ENCODE results near the gene PGM1.

PGM1 gene

DNA sequence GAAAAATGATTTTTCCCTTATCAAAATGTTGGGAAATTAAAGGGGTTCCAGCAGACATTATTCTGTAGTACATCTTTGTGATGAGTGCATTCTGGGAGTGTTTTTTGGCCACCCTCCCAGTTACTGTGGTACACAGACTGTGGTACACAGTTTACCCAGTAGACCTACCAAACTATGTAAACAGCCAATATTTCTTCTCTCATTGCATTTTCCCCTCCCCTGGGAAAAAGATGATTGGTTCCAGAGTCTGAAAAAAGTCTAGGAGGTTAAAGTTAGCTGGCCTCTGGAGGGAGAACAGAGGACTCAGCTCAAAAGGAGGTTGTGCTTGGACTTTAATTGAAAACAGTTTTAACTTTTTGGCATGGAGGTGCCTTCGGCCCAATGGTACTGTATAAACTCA lies 42.5 kb downstream of the PGM1 start:
- no peak for DNase-seq

DNA sequence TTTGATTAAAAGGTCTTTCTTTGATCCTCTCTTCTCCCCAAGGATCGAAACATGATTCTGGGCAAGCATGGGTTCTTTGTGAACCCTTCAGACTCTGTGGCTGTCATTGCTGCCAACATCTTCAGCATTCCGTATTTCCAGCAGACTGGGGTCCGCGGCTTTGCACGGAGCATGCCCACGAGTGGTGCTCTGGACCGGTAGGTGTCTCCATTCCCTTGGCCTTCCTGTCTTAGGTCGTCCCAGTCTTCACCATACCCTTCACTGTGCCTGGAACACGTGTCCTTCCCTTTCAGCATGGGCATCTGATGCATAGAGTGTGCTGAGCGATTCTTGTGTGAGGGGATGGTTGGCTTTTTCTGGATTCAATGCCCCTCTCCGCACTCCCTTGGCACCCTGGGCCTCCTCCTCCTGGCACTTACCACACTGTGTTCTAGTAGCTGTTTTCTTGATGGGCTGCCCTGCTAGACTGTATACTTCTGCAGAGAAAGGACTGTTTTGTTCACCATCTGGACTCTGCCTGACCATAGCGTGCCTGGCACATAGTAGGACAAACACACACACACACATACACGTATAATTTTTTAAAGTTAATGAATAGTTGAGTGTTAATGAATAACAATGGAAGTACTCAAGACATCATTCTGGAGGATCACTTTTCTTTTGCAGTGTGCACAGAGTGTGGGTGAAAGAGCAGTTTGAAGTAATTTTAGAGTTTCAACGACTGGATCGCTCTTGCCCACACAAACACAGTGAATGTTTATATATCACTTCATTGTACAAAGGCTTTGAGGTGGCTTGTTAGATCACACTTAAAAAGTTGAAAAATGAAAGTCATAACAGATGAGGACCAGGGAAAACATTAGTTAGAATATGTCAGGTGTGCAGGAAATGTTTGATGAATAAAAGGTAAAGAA lies 43.2 kb downstream of the PGM1 start:
- DNase-seq: no peak

DNA sequence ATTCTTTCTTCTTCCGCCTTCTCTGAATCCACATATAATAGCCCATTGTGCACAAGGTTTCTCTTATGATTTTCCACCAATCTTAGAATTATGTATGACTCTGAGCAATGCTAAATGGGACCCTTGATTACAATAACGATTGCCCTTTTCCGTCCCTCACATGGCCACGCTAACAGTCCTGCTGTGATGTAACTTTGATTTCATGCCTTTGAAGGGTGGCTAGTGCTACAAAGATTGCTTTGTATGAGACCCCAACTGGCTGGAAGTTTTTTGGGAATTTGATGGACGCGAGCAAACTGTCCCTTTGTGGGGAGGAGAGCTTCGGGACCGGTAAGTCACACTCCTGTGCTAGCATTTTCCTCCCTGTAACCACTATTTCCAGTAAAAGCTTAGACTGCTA lies 45.3 kb downstream of the PGM1 start:
- no peak for DNase-seq

DNA sequence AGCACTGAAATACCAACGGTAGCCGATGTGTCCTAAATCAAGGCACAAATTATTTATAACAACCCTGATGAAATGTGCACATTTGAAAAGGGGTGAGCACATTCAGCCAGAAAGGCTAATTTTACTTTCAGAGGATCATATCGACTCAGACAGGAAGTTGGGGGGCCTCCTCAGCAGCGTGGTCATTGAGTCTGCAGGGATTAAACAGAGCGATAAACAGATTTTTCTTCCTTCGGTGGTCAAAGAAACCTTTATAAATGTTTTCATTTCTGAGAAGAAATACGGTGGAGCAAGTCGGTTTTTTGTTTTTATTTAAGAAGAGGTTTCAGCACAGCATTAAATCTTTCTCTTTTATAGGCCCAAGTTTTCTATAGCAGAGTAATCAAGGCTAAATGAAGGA lies 45.7 kb downstream of the PGM1 start:
- no peak for DNase-seq

DNA sequence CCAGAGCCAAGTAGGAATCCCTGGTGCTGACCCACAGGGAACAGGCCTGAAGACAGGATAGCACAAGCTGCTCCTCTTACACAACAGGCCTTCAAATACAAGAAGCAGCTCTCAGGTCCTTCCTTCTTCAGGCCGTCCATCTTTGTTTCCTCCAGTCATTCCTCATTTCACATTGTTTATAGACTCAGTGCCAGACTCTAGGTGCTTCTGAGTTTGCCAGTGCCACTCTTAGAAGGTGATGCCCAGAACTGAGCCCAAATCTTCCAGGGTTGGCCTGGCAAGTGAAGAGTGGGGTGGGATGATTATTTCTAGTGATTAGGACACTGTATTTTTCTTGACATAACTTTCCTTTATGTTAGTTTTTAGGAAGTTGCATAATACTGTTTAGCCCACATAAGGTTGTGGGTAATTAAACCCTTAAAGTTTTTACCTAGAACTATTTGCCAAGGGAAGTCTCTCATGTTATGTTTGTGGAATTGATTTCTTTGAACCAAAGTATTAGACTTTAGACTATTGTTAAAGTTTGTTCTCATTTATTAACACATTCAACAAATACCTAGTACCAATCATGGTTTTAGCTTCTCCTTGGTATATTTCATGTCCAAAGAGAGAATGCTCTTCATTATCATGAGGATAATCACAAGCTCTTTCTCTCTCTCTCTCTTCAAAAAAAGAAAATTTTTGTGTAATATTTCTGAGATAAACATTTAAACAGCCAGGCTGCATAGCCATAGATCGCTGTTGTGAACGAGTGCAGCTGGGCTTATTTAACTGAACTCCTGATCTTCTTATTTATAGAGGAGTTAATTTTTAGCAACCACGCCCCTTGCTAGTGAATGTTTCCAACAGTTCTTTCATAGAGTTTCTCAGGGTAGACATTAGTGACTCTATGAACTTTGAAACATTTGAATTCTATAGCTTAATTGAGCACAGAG lies 47.7 kb downstream of the PGM1 start:
- no peak for DNase-seq

DNA sequence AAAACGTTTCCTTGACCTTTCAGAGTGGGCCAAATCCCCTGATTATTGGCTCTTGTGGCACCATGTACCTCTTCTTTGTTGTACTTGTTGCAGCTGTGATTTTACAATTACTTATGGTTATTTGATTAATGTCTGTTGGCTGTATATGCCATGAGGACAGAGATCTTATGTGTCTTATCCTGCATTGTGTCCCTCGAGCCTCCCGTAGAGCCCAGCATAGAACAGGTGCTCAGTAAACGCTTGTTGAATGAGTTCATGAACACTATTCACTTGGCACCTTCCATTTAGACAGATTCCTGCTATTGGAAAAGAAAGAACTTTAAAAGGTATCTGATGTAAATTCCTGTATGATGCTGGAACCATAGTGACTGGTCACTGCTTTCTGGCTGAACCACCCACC lies 48.4 kb downstream of the PGM1 start:
- no peak for DNase-seq

DNA sequence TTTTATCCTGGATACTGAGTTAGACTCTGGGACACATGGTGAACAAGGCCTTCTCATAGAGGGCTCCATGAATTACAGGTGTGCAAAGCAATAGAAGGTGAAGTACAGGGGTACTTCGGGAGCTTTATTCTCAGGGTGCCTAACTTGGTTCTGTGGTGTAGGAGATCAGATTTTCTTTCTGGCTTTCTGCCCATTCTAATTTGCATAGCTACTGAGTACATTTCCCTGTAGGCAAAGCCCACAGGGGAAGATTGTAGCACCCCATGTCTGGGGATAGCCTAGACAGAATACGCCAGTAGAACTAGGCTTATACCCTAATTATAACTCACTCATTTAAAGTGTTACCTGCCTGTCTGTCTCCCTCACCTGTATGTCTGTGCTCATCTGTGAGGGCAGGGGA lies 49.7 kb downstream of the PGM1 start:
- no peak for DNase-seq

DNA sequence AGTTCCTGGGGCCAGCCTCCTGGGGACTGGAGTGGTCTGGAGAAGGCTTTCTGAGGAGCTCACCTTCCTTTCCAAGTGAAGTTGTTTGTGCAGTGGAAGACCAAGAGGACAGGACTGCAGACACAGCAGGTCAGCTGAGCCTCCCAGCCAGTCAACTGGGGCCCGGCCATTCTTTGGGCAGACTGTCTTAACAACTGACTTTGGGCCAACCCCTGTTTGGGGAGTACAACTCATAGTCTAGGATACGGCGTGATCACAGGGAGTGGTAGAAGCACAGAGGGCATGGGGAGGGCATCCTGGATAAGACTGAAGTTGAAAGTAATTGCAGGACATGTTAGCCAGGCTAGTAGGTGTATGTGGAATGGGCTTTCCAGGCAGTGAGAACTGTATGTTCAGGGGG lies 50.3 kb downstream of the PGM1 start:
- DNase-seq: no peak

DNA sequence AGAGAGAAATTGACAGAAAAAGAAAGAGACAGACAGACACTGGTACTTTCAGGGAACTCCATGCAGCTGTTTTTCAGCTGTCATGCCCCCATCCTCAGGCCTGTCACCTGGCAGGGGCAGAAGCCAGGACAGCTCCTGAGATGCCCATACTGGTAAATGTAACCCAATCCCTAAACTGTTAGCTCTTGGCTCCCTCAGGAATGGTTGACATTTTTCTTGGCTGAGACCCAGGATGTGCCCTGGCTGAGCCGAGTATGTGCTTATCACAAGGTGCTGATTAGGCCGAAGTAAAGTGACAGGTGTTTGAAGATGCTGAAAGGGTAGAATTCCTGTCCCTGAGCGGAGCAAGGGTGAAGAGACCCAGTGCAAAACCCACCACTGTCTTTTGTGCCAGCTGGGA lies 50.7 kb downstream of the PGM1 start:
- DNase-seq: no peak

DNA sequence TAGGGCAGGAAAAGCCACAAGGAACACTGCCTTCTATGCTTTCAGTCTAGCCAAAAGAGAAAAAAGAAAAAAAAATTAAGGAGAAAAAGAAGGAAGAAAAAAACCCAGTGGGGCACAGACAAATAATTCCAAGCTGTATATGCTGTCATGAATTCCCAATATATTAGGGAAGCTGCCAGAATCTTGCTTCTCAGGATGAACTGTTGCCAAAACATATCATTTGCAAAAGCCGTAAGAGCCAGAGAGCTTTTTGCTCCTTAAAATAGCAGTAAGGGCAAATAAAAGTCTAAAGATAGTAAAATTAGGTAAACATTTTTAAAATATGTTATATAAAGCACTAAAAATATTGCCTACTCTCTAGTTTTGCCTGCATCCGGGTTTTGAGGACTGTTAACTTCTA lies 52.1 kb downstream of the PGM1 start:
- no peak for DNase-seq

DNA sequence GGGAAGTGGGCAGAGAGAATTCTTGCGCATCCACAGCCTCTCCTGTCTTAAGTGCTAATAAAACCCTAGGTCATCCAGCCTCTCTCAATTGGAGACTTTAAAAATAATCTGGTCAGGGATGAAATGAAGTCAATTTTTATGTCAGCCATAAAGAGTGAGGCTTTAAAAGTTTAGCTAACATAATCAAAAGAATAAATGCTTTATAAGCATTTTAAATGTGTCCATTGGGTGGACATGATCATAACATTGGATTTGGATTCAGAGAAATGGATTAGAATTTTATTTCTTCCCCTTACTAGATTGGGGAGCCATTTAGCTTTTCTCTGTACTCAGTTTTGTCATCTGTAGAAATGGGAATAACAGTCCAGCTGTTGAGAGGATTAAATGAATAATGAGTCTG lies 55.5 kb downstream of the PGM1 start:
- no peak for DNase-seq

DNA sequence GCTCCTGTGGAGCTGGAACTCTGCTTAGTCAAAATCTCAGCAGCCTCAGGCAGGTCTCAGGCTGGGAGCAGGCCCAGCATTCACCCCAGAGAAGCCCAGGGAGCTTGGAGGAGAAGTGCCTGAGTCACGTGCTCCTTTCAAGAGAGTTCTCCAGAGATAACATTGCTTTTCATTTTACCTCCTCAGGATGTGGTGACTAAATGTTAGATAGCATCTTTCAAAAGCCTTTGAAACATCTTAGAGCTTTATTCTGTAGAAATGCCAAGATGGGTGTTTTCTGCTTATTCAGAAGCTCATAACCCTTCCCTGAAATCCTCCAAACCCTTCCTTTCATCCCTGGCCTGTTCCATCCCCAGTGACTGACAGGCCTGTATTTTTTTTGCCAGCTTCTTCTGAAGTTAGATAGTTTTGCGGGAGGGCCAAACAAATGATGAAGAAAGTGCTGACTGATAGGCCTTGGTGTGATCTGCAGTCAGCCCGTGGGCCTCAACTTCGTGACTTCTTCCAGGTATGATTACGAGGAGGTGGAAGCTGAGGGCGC lies 58.0 kb downstream of the PGM1 start:
- DNase-seq: no peak

DNA sequence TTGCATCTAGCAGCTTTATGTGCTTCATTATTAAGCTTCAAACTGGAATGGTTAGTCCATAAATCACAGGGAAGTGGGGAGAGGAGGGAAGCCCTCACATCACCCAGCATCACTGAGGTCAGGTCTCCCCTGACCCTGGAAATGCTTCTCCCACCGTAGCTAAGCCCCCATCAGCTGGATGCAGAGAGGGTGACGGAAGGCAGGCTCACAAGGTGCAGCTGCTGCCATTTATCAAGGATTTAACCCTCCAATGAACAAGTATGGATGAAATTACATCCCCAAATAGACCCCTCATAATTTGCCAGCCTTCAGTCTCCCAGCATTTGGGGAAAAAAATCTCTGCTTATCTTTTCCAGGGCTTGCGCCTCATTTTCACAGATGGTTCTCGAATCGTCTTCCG lies 60.8 kb downstream of the PGM1 start:
- no peak for DNase-seq

DNA sequence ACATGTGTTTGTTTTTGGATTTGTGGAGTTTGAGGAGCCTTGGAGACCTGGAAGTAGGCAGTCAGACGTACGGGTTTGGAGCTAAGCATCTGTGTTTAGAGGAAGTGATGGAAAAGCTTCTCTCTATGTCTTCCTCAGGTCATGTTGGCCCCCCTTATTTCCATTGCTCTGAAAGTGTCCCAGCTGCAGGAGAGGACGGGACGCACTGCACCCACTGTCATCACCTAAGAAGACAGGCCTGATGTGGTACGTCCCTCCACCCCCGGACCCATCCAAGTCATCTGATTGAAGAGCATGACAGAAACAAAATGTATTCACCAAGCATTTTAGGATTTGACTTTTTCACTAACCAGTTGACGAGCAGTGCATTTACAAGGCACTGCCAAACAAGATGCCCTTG lies 66.2 kb downstream of the PGM1 start:
- DNase-seq: no peak

DNA sequence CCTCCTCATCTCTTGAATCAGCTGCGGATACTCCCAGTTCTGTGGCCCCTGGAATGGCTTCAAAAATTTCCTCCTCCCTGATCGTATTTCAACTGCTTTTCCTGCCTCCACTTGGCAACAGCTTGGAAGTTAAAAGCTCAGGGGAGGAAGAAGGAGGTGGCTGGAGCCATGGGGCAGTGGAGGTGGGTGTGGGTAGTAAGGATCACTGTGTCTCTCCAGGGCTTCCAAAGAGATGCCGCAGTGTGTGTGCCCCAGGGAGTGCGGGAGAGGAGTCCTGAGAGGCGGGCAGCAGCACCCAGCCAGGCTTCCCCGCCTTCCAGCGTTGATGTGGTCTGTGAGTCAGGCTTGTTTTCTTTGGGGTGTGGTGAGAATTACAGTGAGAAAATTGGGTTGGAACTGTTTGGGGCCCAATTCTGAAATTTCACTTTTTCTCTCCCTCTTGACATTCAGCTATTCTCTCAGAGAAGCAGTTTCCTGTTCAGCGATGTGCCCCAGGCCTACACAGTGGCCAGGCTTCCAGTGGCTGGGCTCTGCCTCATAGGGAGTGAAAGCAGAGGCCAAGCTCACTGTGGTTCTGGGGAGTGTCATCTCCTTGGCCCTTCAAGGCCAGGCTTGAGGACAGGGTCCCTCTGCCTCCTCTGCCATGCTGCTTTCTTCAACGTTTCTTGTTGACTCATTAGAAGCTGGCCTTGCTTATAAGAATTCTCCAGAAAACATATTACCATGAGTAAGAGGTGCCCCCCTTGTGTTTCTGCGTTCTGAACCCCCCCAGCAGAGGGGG lies 69.0 kb downstream of the PGM1 start:
- no peak for DNase-seq

DNA sequence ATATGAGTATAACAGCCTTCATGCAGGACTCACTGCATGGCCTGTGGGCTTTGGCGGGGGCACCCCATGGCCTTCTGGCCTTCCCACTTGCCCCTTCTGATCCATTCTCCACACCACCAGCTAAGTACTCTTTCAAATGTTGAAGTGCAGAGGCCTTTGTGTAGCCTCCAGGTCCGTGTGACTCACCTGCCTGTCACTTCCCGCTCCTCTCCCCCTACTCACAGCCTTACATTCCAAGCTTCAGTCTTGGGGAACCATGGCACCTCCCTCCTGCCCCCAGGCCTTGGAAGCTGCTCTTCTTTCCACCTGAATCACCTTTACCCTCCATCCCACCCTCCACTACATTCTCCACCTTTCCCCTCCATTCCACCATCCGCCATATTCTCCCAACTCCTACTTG lies 69.6 kb downstream of the PGM1 start:
- DNase-seq: no peak

DNA sequence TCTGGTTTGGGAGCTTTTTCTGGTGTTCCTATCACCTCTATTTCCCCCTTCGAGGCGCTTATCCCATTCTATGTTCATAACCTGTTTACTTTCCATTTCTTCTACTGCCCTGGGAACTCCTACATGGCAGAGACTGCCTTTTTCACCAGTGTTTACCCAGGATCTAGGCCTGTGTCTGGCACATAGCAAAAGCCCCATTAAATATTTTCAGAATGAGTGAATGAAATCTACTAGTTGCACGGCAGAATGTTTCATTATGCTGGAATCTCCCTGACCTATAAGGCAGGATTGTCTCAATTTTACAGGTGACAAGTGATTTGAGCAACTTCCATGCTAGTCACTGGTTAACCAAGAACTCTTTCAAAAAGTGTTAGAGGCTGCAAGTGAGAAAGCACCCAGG lies 70.1 kb downstream of the PGM1 start:
- no peak for DNase-seq

DNA sequence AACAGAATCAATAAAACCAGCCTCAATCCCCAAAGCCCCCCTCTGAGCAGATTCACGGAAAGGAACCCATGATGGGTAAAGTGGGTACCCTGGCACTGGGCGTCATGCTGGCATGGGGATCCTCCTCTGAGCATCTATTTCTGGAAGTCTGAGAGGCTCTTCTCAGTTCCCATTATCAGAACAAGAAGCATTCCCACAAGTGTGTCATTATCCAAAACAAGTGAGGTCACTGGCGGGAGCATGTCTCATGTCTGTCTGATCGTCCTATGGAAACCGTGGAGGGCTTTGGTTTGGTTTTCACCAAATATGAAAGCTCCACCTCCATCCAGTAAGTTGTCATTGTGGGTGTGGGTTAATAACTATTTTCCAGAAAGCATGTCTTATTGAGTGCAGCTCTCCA lies 70.7 kb downstream of the PGM1 start:
- no peak for DNase-seq

DNA sequence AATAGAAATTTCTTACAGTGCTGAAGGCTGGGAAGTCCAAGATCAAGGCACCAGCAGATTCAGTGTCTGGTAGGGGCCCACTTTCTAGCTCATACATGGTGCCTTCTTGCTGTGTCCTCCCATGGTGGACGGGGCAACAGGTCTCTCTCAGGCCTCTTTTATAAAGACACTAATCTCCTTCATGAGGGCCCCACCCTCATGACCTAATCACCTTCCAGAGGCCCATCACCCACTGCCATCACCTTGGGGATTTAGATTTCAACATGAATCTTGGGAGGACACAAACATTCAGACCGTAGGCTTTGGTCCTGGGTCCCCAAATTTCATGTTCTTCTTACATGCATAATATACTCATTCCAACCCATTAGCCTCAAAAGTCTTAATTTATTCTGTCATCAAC lies 71.5 kb downstream of the PGM1 start:
- no peak for DNase-seq

DNA sequence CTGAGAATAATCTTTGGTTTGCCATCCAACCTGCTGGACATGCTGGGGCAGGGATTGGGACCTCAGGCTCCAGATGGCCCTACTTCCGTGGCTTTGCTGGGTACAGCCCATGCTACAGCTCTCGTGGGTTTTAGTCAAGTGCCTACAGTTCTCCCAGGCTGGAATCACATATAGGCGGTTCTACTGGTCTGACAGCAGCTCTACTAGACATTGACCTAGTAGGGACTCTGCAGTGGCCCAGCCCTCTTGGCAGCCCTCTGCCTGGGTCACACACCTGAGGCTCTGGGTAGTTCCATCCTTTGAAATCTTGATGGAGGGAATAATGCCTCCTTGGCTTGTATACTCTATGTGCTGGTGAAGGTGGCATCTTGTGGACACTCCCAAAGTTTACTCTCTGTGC lies 72.2 kb downstream of the PGM1 start:
- no peak for DNase-seq

DNA sequence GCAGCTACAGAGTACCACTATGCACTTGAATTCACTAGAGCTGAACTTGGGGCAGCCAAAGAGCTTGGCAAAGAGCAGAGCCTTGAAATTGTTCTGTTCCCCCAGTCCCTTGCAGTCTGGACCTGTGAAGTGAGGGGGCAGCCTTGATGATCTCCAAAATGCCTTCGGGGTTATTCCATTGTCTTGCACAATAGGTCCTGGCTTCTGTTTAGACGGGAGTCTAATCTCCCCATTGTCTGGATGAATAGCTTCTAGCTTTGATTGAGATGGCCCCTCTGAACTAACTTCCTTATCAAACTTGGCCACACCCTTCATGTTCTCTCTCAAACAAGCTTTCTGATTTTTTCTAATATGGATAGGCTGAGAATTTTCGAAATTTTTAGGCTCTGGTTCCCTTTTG lies 72.6 kb downstream of the PGM1 start:
- DNase-seq: no peak

DNA sequence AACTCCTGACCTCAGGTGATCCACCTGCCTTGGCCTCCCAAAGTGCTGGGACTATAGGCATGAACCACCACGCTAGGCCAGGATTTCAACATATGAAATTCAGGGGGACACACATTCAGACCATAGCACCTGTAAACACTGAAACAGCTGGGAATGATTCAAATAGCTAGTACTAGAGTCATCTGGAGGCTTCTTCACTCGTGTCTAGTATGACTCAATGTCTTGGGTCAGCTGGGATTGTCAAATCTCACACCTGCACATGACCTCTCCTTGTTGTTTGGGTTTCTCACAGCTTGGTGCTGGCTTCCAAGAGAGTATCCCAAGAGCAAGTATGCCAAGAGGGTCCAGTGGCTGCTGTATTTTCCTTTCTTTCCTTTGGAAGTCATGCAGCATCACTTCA lies 75.1 kb downstream of the PGM1 start:
- DNase-seq: no peak

Measured in NCI-H748 treated with DMSO at 0.1 percent for 48 hours (cell line).